H4 (cell line): Measurements from ENCODE around the gene DNAJB4. TPM values are rescaled to one million over a fixed set of nuclear protein-coding genes. Genes with fewer than 3 reads are reported as not detected.
"Not testable (repeated sequence)": the region's sequence is repeated elsewhere in the genome, so short reads cannot be mapped to it uniquely, and the experiment has no call there.

Source experiments
- DNase-seq: peaks from one replicate; pipeline ENCODE4 v3.0.0-alpha.2; 2015; ENCODE audit warnings: low spot score
- total RNA-seq: library from RNA; depleted of rRNA; stranded (reverse); fragments of >200 nt; shearing (Covaris generic); gene quantifications from 2 replicates; pipeline ENCODE4 v1.2.3, GENCODE V29; 2014; rRNA removed

The DNAJB4 gene
- total RNA-seq, 1 experiment from 2014 or later: 23.8 TPM

DNA sequence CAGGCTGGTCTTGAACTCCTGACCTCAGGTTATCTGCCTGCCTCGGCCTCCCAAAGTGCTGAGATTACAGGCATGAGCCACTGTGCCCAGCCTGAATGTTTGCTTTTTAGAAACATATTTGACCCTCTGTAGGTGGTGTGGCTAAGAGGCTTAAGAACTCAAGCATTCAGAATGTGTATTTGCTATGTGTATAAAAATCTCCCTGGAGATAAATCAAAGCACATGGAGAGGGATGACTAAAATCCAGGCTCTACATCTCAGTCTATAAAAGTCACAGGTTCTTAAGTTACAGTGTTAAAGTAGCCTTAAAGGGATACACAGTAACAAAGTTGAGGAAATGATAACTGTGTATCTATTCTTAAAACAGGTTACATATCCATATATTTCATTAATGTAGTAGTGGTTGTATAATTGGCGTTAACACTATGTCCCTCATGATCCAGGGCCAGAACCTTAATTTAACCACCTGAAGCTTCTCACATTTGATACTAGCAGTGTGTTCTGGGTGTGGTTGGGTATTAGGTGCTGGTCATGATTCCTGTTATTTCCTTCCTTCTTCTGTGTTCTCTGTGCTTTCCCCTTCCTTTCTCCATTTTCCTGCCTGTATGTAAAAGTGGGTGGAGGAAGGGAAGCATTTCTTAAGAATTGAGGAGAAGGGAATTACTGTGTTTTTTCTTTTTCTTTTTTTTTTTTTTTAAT, 57.2 kb downstream of the DNAJB4 start:
- no peak for DNase-seq

DNA sequence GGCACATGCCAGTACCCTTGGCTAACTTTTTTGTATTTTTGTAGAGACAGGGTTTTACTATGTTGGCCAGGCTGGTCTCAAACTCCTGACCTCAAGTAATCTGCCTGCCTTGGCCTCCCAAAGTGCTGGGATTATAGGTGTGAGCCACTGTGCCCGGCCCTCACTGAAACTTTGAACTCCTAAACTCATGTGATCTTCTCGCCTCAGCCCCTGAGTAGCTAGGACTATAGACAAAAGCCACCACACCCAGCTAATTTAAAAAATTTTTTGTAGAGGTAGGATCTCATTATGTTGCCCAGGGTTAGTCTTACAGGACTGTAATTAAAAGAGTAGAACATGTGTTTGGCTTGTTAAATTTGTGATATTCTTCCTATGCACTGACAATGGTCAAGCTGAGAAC, 60.1 kb downstream of the DNAJB4 start:
- not testable (repeated sequence) for DNase-seq

Other genes starting within 250 kb of the DNAJB4 start
- 28.7 and 40.2 TPM in 2 replicates for gene USP33, start 245.1 kb upstream of the DNAJB4 start, total RNA-seq
- 5.7 and 7.6 TPM in 2 replicates for gene MIGA1, start 225.3 kb upstream of the DNAJB4 start, total RNA-seq
- gene NEXN, start 116.3 kb upstream of the DNAJB4 start, total RNA-seq: 1.6 and 2.4 TPM in 2 replicates
- gene FUBP1, start 25.9 kb upstream of the DNAJB4 start, total RNA-seq: 88.2 and 98.9 TPM in 2 replicates
- 0.02 TPM in 1 of 2 replicates, not detected in the other for gene GIPC2, start 41.0 kb downstream of the DNAJB4 start, total RNA-seq